ENCODE data around the gene PPP1R37. TPM values are rescaled to one million over a fixed set of nuclear protein-coding genes. Genes with fewer than 3 reads are reported as not detected.
A peak's percentile ranks its signal among the peaks of the same experiment; 100 is the strongest.

Gene PPP1R37
- total and polyA plus RNA-seq, 2 of the 13 experiments (the other 11 are each of a cell fraction or from before 2014, with no cell fraction given), result 9.0 to 14.3 TPM

GRCh38 chr19:45045671-45046353 is 47.2 kb upstream of the PPP1R37 start (continued):
- TF ChIP-seq CENPBD1 (CRISPR knock-in tag; IDR thresholded peaks at IDR 0.05; ENCODE audit: borderline replicate concordance, low read depth), result no peak
- no peak for TF ChIP-seq SMARCE1 (IDR thresholded peaks at IDR 0.05; ENCODE audit: borderline replicate concordance)
- peak; percentile 52; the same call in 1 of the 2 replicates for TF ChIP-seq HHEX (CRISPR knock-in tag; IDR thresholded peaks at IDR 0.05)
- peak; percentile 61; the same call in 1 of the 2 replicates for TF ChIP-seq NFYB (CRISPR knock-in tag; IDR thresholded peaks at IDR 0.05)
- peak; percentile 86 for TF ChIP-seq ZNF687 (CRISPR knock-in tag; IDR thresholded peaks at IDR 0.05)
- TF ChIP-seq PRDM4 (CRISPR knock-in tag; IDR thresholded peaks at IDR 0.05; ENCODE audit: borderline replicate concordance), result no peak
- TF ChIP-seq MED8 (CRISPR knock-in tag; IDR thresholded peaks at IDR 0.05; ENCODE audit: insufficient replicate concordance), result no peak
- TF ChIP-seq ZBED4 (CRISPR knock-in tag; IDR thresholded peaks at IDR 0.05; ENCODE audit: borderline replicate concordance), result peak; percentile 67; the same call in 1 of the 2 replicates
- TF ChIP-seq ZNF607 (CRISPR knock-in tag; IDR thresholded peaks at IDR 0.05; ENCODE audit: borderline replicate concordance), result no peak
- no peak for TF ChIP-seq MAFK (conservative IDR thresholded peaks at IDR 0.05 in 1 of 2, IDR thresholded peaks at IDR 0.05 in 1 of 2; ENCODE audit: low read length in 2 of 2)
- no peak for TF ChIP-seq DZIP1 (CRISPR knock-in tag; IDR thresholded peaks at IDR 0.05)
- no peak for TF ChIP-seq SNAPC5 (CRISPR knock-in tag; IDR thresholded peaks at IDR 0.05; ENCODE audit: borderline replicate concordance)
- TF ChIP-seq SIX4 (CRISPR knock-in tag; IDR thresholded peaks at IDR 0.05), result peak; percentile 21; the same call in 1 of the 2 replicates
- TF ChIP-seq ZNF552 (CRISPR knock-in tag; IDR thresholded peaks at IDR 0.05; ENCODE audit: borderline replicate concordance), result no peak

Measured in HepG2 (cell line).